Measurements from ENCODE around the gene SLC17A7.
"Not testable (repeated sequence)": the region's sequence is repeated elsewhere in the genome, so short reads cannot be mapped to it uniquely, and the experiment has no call there.

The SLC17A7 gene

DNA sequence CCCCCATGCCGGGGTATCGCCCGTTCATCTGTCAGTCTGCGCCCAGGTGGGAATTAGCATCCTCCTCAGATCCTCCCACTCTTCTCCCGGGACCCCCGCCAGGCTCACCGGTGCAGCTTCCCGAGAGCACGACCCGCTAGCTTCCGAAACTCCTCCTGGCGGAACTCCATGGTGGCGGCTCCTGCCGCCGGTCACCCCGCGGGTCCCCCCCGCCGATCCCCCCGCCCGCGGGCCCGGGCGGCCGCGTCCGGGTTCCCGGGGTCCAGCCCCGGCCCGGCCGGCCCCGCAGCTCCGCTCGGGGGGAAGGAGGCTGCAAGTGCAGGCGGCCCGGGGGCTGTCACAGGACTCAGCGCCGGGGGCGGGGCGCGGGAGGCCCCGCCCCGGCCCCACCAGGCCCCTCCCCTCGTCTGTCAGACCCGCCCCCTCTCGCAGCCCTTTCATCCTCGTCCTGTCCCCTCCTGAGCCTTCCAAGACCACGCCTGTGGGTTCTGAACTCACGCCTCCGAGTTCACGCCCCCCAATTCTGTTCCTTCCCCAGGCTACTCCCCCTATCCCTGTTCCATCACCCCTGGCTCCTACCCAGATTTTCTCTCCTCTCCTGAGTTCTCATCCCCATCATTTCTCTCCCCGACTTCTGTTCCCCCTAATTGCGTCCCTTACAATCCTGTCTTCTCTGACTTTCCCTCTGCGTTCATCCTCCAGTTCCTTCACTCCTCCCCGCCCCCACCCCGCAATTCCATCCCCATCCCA lies at the start of gene SLC17A7:
TSS of gene SLC17A7 (minus strand) at position 318 of the 750 bp plus-strand sequence. CDS start at position 170, 148 bp downstream.
- DNase-seq, result no peak

DNA sequence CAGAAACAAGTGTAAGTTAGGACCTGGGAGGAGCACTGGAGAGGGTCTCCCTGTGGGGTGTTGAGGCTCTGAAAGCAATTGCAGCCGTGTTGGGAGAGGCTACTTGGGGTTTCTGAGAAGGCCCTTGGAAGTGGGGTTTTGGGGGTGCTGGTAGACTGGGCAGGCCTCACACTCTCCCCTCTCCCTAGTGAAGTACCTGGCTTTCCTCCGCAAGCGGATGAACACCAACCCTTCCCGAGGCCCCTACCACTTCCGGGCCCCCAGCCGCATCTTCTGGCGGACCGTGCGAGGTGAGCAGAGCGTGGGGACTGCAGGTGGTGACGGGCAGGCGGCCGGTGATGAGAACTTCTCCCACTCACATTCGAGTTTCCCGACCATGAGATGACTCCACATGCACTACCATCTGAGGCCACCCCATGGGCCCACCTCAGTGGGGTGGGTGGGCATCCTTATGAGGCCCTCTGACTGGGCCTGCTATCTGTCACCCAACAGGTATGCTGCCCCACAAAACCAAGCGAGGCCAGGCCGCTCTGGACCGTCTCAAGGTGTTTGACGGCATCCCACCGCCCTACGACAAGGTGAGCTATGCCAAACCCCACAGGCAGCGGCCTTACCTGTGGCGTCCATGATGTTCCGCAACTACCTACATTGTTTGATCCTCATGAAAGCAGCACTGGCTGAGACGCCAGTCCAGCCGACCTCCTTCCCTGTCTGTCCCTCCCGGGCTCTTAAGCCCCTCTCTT lies 49.1 kb upstream of the SLC17A7 start:
- DNase-seq, result no peak

DNA sequence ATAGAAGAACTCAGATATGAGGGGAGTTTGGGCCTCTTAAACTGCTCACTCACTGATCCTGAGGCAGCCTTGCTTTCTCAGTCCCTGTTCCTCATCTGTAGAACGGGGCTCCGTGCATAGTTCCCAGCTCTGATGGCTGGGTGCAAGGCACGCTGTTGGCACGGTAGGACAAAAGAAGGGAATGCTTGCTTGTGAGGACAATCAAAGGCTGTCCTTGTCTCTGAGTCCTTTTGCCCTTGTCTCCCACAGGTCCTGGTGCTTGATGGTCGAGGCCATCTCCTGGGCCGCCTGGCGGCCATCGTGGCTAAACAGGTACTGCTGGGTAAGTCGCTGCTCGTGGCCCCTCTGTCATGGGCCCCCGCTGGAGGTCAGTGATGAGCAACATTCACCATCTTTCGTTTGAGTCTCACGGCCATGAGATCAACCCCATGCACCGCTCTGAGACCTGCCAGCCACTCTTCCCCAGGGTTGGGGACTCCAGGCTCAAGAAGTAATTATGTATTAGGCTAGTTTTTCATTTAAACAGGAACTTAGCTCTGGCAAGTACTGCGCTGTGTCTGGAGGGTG lies 48.4 kb upstream of the SLC17A7 start:
- no peak for DNase-seq

DNA sequence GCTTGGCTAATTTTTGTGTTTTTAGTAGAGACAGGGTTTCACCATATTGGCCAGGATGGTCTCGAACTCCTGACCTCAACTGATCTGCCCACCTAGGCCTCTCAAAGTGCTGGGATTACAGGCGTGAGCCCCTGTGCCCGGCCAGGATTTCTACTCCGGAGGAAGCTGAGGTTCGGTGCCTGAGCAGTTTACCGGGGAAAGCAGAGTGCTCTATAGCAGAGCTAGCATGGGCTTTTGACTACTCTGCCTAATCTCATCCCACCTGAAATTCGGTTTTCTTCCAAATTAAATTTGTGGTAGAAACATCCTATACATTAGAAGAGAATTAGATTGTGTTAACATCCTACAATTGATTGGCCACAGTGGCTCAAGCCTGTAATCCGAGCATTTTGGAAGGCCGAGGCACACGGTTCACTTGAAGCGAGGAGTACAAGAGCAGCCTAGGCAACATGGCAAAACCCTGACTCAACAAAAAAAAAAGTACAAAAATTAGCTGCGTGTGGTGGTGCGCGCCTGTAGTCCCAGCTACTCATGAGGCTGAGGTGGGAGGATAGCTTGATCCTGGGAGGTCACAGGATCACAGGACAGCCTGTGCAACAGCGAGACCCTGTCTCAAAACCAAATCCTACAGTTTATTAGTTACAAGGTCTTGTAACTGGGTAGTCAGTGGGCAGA lies 47.7 kb upstream of the SLC17A7 start:
- no peak for DNase-seq

DNA sequence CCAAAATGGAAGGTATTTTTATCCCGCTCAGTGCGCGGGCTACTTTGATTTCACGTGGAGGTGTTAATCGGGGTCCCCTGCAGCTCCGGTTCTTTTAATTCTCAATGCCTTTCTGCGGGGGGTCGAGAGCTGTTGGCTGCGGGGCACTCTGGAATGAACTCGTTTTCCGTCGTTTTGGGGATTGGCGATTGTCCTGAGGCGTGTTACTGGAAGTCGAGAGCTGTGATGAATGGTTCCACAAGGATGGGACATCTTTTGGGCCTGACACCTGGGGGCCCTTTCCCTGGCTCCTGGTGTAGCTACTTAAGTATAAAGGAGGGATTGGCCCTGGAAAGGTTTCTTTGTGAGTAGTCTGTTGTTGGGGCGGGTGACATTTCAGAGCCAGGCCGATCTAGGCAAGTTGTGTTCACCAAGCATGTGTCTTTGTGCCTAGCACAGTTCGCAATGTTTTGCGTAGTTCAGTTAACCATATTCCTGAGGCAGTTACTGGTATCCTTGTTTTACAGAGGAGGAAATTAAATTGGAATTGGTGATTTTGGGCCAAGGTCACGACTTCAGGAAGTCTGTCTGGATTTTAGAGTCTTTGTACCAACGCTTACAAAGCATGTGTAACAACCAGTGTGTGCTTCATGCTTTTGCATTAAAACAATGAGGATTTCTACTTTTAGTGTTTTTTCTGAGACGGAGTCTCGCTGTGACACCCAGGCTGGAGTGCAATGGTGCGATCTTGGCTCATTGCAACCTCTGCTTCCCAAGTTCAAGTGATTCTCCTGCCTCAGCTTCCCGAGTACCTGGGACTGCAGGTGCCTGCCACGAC lies 46.9 kb upstream of the SLC17A7 start:
- no peak for DNase-seq

DNA sequence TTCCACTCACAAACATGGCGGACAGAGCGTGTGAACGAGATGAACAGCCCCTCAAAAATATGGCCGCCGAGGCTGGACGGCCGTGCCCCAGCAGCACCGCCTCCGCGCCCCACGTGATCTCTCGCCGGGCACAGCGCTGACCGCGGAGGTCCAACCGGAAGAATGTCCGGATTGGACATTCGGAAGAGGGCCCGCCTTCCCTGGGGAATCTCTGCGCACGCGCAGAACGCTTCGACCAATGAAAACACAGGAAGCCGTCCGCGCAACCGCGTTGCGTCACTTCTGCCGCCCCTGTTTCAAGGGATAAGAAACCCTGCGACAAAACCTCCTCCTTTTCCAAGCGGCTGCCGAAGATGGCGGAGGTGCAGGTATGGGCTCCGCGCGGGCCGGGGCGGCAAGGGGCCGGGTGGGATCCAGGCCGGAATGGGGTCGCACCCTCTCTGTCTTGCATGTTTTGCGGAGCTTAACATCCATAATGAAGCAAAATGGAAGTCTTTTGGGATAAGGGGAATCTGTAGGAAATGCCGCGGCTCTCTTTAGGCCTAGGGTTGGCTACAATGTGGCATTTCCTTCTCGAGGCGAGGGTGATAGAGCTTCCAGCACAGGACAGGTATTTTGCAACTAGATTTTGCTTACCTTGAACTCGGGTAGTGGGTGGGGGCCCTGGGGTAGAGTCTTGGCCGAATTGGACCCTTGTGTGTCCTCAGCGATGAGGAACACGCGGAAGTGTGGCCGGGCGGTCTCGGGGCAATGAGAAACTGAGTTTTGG lies 46.1 kb upstream of the SLC17A7 start, which contains the start of gene RPL13A:
TSS of gene RPL13A (plus strand) at position 332 of the 769 bp plus-strand sequence. CDS start at position 354, 22 bp downstream.
- peak; percentile 98 to 99 for DNase-seq

DNA sequence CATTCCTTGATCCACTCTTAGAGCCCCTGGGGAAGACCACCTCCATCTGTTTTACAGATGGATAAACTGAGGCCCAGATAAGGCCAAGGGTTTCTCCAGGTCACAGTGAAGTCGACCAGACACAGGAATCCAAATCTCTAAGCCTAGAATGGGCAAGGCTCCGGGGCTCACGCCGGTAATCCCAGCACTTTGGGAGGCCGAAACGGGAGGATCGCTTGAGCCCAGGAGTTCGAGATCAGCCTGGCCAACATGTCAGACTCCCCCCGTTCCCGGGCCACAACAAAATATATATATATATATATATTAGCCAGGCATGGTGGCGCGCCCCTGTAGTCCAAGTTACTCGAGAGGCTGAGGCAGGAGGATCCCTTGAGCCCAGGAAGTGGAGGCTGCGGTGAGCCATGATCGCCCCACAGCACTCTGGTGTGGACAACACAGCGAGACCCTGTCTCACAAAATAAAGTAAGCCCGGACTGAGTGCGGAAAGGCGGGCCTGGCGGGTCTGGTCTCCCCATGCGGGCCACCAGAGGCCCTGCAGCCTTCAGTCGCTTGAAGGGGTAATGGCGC lies 45.5 kb upstream of the SLC17A7 start:
- no peak for DNase-seq

DNA sequence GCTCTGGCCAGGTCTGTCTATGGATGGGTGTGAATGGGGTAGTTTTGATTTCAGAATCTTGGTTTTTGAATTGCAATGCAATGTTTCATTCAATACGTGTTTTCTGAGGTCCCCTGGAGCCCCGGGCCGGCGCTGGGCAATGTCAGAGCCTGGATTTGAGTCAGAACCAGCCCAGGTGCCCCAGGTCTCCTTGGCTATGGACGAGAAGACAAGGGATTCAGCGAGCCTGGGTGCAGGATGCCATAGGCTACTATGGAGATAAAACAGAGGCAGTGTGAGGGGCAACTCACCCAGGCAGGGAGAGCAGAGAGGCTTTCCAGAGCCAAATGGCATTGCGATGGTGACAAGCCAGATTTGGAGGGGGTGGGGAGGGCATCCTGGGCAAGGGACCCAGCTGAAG lies 44.9 kb upstream of the SLC17A7 start:
- no peak for DNase-seq

DNA sequence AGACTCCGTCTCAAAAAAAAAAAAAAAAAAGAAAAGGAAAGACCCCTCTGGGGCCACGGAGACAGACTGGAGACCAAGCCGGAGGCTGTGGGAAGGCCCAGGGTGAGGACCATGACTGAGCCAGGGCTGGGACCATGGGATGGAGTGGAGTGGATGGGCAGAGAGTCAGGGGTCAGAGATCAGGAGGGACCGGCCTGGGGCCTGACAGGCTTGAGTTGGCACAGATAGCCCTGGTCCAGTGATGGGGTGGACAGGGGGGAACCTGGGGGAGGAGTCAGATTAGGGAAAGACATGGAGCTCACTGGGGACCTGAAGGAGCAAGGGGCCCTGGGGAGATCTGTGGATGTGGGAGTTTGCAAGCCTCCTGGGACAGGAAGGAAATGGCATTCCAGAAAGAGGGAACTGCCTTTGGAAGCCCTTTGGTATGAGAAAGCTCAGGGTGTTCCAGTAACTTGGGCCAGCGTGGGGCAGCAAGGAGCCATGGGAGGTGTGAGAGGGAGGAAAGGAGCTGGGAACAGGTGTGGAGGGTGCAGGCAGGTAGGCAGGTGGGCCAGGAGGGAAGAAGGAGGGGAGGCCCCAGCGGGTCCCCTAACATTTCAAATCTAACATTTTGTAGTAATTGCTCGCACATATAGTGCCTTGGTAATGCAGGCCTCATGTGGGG lies 39.8 kb upstream of the SLC17A7 start:
- DNase-seq, result no peak

DNA sequence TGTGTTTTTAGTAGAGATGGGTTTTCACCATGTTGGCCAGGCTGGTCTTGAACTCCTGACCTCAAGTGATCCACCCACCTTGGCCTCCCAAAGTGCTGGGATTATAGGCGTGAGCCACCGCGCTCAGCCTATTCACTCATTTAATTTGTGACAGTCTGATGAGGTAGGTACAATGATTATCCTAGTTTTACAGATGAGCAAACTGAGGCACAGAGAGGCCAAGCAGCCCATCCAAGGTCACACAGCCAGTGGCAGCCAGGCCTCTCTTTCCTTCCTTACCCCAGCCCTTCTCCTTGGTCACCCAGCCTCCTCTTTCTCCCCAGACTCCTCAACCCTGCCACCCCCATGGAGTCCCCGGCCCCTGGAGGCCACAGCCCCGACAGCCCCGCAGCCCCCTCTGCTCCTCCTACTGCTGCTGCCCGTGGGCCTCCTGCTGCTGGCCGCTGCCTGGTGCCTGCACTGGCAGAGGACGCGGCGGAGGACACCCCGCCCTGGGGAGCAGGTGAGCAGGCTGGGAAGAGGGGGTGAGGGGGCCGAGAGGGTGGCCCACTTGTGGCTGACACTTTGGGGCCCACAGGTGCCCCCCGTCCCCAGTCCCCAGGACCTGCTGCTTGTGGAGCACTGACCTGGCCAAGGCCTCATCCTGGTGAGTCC lies 38.8 kb upstream of the SLC17A7 start:
- DNase-seq, result no peak

DNA sequence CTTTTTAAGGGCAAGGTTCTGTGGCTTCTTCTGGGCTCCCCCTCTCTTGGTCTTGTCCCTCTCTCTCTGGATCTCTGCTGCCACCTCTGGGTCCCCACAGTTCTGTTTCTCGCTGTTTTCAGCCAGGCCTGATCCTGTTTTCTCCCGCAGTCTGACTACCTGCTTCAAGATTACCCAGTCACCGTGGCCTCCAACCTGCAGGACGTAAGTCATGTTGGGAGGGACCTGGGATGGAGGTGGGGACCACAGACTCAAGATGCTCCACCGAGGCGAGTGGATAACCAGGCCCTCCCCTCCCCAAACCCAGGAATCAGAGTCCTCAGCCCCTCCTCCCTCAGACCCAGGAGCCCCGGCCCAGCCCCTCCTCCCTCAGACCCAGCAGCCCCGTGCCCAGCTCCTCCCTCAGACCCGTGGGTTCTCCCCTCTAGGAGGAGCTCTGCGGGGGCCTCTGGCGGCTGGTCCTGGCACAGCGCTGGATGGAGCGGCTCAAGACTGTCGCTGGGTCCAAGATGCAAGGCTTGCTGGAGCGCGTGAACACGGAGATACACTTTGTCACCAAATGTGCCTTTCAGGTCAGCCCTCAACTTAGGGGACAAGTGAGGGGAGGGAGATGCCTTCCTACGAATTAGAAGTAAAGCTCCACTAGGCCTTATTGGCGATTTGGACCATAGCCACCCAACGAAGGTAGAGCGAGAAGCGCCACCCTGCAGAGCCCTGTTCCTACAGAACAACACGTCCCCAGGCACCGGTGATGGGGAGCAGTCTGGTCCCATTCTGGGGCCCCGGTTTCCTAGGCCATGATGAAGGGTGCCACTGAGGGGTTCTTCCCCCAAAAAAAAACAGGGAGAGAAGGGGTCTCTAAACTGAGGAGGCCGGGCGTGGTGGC lies 34.9 kb upstream of the SLC17A7 start:
- no peak for DNase-seq

DNA sequence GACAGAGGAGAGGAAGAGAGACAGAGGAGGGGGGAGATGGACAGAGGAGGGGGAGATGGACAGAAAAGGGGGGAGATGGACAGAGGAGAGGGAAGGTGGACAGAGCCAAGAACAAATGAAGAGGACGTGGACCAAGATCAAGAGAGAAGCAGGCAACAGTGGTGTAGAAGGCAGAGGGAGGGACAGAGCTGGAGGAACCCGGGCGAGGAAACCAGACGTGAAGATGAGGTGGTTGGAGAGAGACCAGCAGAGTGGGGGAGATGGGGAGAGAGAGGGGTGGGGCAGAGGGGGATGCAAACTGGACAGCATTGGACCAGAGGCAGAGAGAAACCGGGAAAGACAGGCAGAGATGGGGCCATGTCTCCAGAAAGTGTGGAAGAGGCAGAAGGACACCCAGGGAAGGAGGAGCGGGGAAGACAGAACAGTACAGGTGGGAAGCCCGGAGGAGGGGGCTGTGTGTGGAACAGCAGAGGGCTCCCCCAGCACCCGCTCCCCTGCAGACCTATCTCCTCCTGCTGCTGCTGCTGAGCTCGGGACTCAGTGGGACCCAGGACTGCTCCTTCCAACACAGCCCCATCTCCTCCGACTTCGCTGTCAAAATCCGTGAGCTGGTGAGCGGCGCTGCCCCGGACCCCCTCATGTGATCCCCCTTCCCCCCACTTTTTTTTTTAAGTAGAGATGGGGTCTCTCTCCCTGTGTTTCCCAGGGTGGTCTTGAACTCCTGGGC lies 34.0 kb upstream of the SLC17A7 start:
- no peak for DNase-seq

DNA sequence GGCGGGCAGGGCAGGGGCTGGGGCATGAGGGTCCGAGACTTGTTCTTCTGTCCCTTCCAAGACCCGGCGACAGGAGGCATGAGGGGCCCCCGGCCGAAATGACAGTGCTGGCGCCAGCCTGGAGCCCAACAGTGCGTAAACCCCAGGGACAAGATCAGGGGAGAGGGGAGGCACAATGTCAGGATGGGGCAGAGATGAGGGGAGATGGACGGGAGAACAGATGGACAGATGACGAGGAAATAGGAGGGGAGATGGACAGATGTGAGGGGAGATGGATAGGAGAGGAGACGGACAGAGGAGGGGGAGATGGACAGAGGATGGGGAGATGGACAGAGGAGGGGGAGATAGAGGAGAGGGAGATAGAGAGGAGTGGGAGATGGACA lies 33.2 kb upstream of the SLC17A7 start:
- no peak for DNase-seq

DNA sequence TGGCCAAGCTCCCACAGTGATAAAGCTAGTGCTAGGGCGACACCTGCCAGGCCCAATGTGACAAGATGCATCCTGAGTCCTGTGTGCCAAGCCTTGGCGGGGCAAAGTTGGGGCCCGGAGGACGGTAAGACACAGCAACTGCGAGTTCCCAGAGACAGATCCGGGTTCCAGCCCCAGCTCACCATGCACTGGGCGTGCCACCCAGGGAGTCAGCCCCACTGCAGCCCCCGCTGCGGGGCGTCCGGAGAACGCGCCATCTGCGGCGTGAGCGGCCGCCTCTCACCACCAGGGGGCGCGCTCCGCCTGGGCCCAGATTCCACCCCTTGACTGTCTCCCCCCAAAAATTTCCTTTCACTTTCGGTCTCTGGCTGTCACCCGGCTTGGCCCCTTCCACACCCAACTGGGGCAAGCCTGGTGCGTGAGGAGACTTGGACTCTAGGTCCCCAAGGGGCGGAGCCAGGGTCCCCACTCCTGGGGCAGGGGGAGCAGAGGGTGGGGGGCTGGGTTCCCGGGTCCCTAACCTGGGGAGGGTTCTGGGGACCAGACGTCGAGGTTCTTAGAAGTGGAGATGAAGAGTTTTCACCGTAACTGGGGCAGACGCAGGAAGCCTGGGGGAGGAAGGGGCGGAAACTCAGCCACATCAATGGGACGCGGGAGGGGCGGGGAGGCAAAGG lies 32.7 kb upstream of the SLC17A7 start, which contains the start of gene FLT3LG:
TSS of gene FLT3LG (plus strand) at position 348 of the 674 bp plus-strand sequence. CDS start 425 bp downstream, outside the sequence.
- peak; percentile 25 to 47 for DNase-seq

DNA sequence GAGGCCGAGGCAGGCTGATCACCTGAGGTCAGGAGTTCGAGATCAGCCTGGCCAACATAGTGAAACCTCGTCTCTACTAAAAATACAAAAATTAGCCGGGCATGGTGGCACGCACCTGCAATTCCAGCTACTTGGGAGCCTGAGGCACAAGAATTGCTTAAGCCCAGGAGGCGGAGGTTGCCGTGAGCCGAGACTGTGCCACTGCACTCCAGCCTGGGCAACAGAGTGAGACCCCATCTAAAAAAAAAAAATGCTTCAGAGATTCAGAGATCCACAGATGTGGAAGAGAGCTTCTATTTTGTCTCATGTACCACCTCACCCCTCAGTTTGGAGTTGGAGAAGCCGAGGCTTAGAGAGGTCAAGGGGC lies 32.2 kb upstream of the SLC17A7 start:
- DNase-seq, result not testable (repeated sequence)

DNA sequence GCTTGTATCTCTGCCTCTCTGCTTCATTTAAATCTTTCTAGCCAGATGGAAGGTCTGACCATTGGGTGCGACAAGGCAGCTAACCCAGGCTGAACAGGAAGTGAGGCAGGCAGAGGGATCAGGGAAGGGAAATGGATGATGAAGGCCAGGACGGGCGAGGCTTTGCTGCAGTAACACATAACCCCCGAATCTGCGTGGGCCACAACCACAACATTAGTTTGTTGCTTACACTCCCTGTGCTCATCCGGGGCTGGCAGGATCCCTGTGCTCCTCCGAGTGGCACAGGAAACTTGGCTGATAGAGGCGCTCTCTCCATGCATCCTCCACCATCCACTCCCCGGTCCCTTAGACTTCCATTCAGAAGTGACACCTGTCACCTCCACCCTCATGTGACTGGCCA lies 31.6 kb upstream of the SLC17A7 start:
- no peak for DNase-seq

DNA sequence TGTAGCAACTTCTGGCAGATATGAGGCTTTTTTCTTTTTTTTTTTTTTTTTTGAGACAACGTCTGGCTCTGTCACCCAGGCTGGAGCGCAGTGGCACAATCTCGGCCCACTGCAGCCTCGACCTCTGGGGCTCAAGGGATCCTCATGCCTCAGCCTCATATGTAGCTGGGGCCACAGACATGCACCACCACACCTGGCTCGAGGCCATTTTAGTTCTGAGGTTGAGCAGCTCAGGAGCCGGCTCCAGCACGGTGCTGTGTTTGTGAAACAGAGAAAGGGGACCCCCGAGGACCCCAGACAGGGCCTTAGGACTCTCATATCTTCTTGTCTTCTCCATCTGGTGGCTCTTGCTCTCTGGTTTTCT lies 29.3 kb upstream of the SLC17A7 start:
- no peak for DNase-seq

Measured in hippocampal formation (tissue), 2 donors.